Sigmoid colon (tissue), 7 donors: Measurements from ENCODE around the gene GRIK3. TPM values are rescaled to one million over a fixed set of nuclear protein-coding genes. Genes with fewer than 3 reads are reported as not detected.

Source experiments
- DNase-seq: peaks from one replicate; pipeline ENCODE4 v3.0.0-alpha.2; 2019
- H3K27ac ChIP-seq, 4 donors: fragments of 200-600 bp; sonication (generic); one replicate each; pipeline ENCODE4 v1.5.1; 2016 to 2019; ENCODE audit warnings: mild to moderate bottlenecking in 1 of 4
- H3K27me3 ChIP-seq, 3 donors: fragments of 200-600 bp; sonication (generic); one replicate each; pipeline ENCODE4 v1.5.1; 2019; ENCODE audit warnings: mild to moderate bottlenecking in 1 of 3
- H3K36me3 ChIP-seq, 4 donors: fragments of 200-600 bp; sonication (generic); one replicate each; pipeline ENCODE4 v1.5.1; 2016 to 2019
- H3K4me1 ChIP-seq, 4 donors: fragments of 200-600 bp; sonication (generic); one replicate each; pipeline ENCODE4 v1.5.1; 2017 to 2019
- H3K4me3 ChIP-seq, 4 donors: fragments of 200-600 bp; sonication (generic); one replicate each; pipeline ENCODE4 v1.5.1; 2017 to 2019; ENCODE audit warnings: mild to moderate bottlenecking in 2 of 4, moderate library complexity in 1 of 4
- H3K9me3 ChIP-seq, 4 donors: fragments of 200-600 bp in 3 of 4; sonication (generic) in 3 of 4; one replicate each; pipeline versions ENCODE4 v1.5.1 to v1.6.1; 2013 to 2019
- CTCF ChIP-seq, 4 experiments: fragments of 450-650 bp in 3 of 4; fragments of 200-600 bp in 1 of 4; IDR thresholded peaks; one replicate each; pipeline ENCODE4 v1.5.1; 2016 to 2019; ENCODE audit warnings: antibody characterized with exemption in 4 of 4, mild to moderate bottlenecking in 3 of 4, moderate library complexity in 2 of 4
- EP300 ChIP-seq, 4 donors: sonication (generic); formaldehyde crosslinking; IDR thresholded peaks; one replicate each; pipeline ENCODE4 v1.6.1; 2017; ENCODE audit warnings: antibody characterized with exemption in 4 of 4
- POLR2A ChIP-seq, 2 donors: fragments of 450-650 bp; IDR thresholded peaks; one replicate each; pipeline ENCODE4 v1.6.1; 2016; ENCODE audit warnings: antibody characterized with exemption in 2 of 2, mild to moderate bottlenecking in 2 of 2, moderate library complexity in 2 of 2
- POLR2AphosphoS5 ChIP-seq, 4 donors: sonication (generic); formaldehyde crosslinking; IDR thresholded peaks; one replicate each; pipeline ENCODE4 v1.6.1; 2017; ENCODE audit warnings: antibody characterized with exemption in 4 of 4
- WGBS, 2 donors: extraction: QIAGEN DNeasy Blood & Tissue Kit; methylation state at CpG; one replicate each; pipeline ENCODE4 v1.1.7; 2013; 5-methylcytosine and 5-hydroxymethylcytosine counted together
- intact Hi-C: fragments of 100-400 bp; cut with DNase I; formaldehyde crosslinking; loops from one replicate; pipeline ENCODE4 v1.15.1; 2023
- polyA plus RNA-seq, 3 donors: library from polyadenylated mRNA; stranded (reverse); fragments of 200-250 nt; gene quantifications; one replicate each; pipeline ENCODE4 v1.2.3, GENCODE V29; 2013
- total RNA-seq, 4 donors: library from RNA; depleted of rRNA; stranded (reverse); fragments of >200 nt; gene quantifications; one replicate each; pipeline ENCODE4 v1.1.0, GENCODE V29; 2016
- donor health status: healthy with polysubstance abuse.
- donor health status: Bipolar disorder and iron deficiency.
- donor health status: healthy.

The GRIK3 gene
- total and polyA plus RNA-seq, 7 donors: 0.60 to 7.1 (median 3.4) TPM; not detected in 1

GRCh38 chr1:36883315-36883949, 150.9 kb downstream of the GRIK3 start:
- TF ChIP-seq CTCF (IDR thresholded peaks at IDR 0.05) (no peak), EP300 (IDR thresholded peaks at IDR 0.05) (no peak), POLR2A (IDR thresholded peaks at IDR 0.05) (no peak)
- Histone ChIP-seq H3K4me3 (no peak overlapping the region), H3K36me3 (no peaks in the 10 kb centered on the region), H3K27ac (no peak overlapping the region), H3K27me3 (no peaks in the 10 kb centered on the region), H3K4me1 (no peaks in the 10 kb centered on the region), H3K9me3 (no peaks in the 10 kb centered on the region)
- DNase-seq: no peak
- 86 to 91% methylated on average over 3 of the region's 3 CpGs for WGBS, 2 donors
- intact Hi-C loops: no loop called here

GRCh38 chr1:36882536-36883285, 151.6 kb downstream of the GRIK3 start:
- Histone ChIP-seq H3K27me3 (no peaks in the 10 kb centered on the region), H3K27ac (no peak overlapping the region), H3K4me1 (no peaks in the 10 kb centered on the region), H3K4me3 (no peak overlapping the region), H3K36me3 (no peaks in the 10 kb centered on the region), H3K9me3 (no peaks in the 10 kb centered on the region)
- WGBS, 2 donors: 89 to 94% methylated on average over 11 of the region's 11 CpGs
- intact Hi-C loops: no loop called here
- DNase-seq: no peak
- TF ChIP-seq EP300 (IDR thresholded peaks at IDR 0.05): no peak
- TF ChIP-seq POLR2A (IDR thresholded peaks at IDR 0.05): no peak
- TF ChIP-seq CTCF (IDR thresholded peaks at IDR 0.05): no peak
- TF ChIP-seq POLR2AphosphoS5 (IDR thresholded peaks at IDR 0.05): no peak

GRCh38 chr1:36881541-36881940, 152.8 kb downstream of the GRIK3 start:
- DNase-seq: no peak
- no peak for TF ChIP-seq POLR2A (IDR thresholded peaks at IDR 0.05)
- TF ChIP-seq POLR2AphosphoS5 (IDR thresholded peaks at IDR 0.05): no peak
- TF ChIP-seq CTCF (IDR thresholded peaks at IDR 0.05): no peak
- TF ChIP-seq EP300 (IDR thresholded peaks at IDR 0.05): no peak
- Histone ChIP-seq H3K27ac (no peak overlapping the region), H3K36me3 (no peaks in the 10 kb centered on the region), H3K4me1 (no peaks in the 10 kb centered on the region), H3K9me3 (no peaks in the 10 kb centered on the region), H3K27me3 (no peaks in the 10 kb centered on the region), H3K4me3 (no peak overlapping the region)
- intact Hi-C loops: no loop called here
- 88 to 89% methylated on average over 6 of the region's 6 CpGs for WGBS, 2 donors

GRCh38 chr1:36881068-36881405, 153.3 kb downstream of the GRIK3 start:
- no peak for DNase-seq
- WGBS, 2 donors: 82 to 90% methylated on average over 3 of the region's 3 CpGs
- TF ChIP-seq CTCF (IDR thresholded peaks at IDR 0.05) (no peak), EP300 (IDR thresholded peaks at IDR 0.05) (no peak), POLR2AphosphoS5 (IDR thresholded peaks at IDR 0.05) (no peak)
- no peak overlapping the region for H3K27ac ChIP-seq
- no peaks in the 10 kb centered on the region for H3K27me3 ChIP-seq
- no peaks in the 10 kb centered on the region for H3K9me3 ChIP-seq
- H3K36me3 ChIP-seq: no peaks in the 10 kb centered on the region
- intact Hi-C loops: no loop called here
- no peaks in the 10 kb centered on the region for H3K4me1 ChIP-seq
- no peak overlapping the region for H3K4me3 ChIP-seq
